HCT116 (cell line): ENCODE data around the gene COBL.

Experiments
- CTCF ChIP-seq, 3 experiments: fragments of 200-600 bp in 1 of 3; sonication (generic) in 1 of 3; IDR thresholded peaks in 2 of 3; conservative IDR thresholded peaks in 1 of 3; 2 replicates each; pipeline ENCODE4 v1.5.1; 2012 to 2017; ENCODE audit warnings: low read depth in 2 of 3, low read length in 2 of 3, antibody characterized with exemption in 1 of 3, borderline replicate concordance in 1 of 3, control low read depth in 1 of 3, mild to moderate bottlenecking in 1 of 3, mixed read lengths in 1 of 3, mixed run types in 1 of 3, moderate library complexity in 1 of 3; ENCODE audit not compliant: insufficient read depth in 1 of 3
- EZH2 ChIP-seq: fragments of 200-600 bp; sonication (generic); IDR thresholded peaks from 2 replicates; pipeline ENCODE4 v1.6.1; 2017; ENCODE audit warnings: antibody characterized with exemption, mixed run types
- POLR2AphosphoS5 ChIP-seq: IDR thresholded peaks from 2 replicates; pipeline ENCODE4 v1.6.1; 2011; ENCODE audit warnings: mild to moderate bottlenecking, low read depth, low read length, moderate library complexity

GRCh38 chr7:51233374-51233773 lies 83.2 kb downstream of the COBL start:
- TF ChIP-seq POLR2AphosphoS5: no peak
- TF ChIP-seq CTCF (IDR thresholded peaks at IDR 0.05 in 2 of 3, conservative IDR thresholded peaks at IDR 0.05 in 1 of 3; ENCODE audit: borderline replicate concordance in 1 of 3, insufficient read depth in 1 of 3, low read depth in 2 of 3, low read length in 2 of 3): no peak
- TF ChIP-seq EZH2: no peak
